ENCODE results near the gene OTOS.

OTOS gene

GRCh38 chr2:240140511-240140910 is at the start of gene OTOS:
Gene OTOS, minus strand, starts transcription at chr2:240140658. Its CDS starts 332 bp downstream, at chr2:240140326.
- no peak for DNase-seq

- DNase-seq: no peak
These were observed 49.2 kb upstream of the OTOS start for GRCh38 chr2:240189686-240190085.

DNA sequence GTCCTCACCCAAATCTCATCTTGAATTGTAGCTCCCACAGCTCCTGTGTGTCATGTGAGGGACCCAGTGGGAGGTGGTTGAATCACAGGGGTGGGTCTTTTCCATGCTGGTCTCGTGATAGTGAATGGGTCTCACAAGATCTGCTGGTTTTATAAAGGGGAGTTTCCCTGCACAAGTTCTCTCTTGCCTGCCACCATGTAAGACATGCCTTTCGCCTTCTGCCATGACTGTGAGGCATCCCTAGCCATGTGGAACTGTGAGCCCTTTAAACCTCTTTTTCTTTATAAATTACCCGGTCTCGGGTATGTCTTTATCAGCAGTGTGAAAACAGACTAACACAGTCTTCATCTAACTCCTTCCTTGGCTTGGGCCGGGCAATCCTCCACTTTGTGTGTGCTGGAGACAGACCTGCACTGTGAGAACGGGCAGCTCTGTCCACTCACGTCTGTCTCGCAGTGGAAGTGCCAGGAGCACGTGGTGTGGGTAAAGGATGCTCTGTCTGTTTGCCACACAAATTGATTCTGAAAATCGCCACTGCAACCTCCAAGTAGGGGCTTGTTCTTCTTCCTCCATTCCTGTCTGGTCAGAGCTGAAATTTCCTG is 47.6 kb upstream of the OTOS start:
- no peak for DNase-seq

DNA sequence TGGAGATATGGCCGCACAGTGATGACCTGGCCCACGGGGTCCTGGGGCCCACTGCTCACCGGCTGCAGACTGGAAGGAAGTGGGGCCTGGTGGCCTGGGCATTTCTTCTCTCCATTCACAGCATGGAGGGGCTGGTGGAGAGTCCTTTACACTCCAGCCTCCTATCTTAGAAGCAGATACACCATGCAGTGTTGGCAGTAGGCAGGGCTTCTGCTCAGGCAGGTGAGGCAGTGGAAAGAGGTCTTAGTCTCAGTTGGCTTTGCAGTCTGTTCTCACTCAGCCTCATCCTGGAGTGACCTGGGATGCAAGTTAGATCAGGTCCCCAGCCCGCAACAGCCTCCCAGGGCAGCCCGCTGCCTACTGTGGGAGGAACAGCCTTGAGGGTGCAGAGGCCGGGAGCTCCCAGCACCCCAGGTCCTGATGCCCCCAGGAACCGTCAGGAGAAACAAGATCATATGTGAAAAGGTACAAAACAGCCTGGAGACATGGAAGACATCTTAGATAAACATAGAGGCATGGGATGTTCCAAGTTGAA is 45.8 kb upstream of the OTOS start:
- DNase-seq: no peak

- DNase-seq: no peak
These were observed 44.2 kb upstream of the OTOS start for GRCh38 chr2:240184656-240185055.

- DNase-seq: no peak
These were observed 43.6 kb upstream of the OTOS start for GRCh38 chr2:240183875-240184590.

GRCh38 chr2:240183006-240183874 is 42.8 kb upstream of the OTOS start:
- DNase-seq: no peak

DNA sequence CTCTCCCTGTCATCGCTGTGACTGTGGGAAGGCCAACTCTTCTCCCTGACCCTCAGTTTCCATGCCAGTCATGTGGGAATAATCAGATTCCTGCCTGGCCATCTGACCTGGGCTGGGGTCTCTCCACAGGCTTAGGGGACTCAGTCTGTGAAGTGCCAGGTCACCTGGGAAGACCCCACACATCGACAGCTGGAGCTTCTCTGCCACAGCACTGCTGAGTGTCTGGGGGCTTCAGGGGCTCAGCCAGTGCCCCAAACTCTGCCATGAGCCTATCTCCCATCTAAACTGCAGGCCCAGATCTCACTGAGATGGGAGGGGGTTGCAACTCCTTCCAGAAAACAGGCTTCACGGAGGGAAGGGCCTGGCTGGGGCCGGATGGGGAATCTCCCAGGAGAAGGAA is 42.0 kb upstream of the OTOS start:
- DNase-seq: no peak

GRCh38 chr2:240182001-240182400 is 41.5 kb upstream of the OTOS start:
- DNase-seq: no peak

DNA sequence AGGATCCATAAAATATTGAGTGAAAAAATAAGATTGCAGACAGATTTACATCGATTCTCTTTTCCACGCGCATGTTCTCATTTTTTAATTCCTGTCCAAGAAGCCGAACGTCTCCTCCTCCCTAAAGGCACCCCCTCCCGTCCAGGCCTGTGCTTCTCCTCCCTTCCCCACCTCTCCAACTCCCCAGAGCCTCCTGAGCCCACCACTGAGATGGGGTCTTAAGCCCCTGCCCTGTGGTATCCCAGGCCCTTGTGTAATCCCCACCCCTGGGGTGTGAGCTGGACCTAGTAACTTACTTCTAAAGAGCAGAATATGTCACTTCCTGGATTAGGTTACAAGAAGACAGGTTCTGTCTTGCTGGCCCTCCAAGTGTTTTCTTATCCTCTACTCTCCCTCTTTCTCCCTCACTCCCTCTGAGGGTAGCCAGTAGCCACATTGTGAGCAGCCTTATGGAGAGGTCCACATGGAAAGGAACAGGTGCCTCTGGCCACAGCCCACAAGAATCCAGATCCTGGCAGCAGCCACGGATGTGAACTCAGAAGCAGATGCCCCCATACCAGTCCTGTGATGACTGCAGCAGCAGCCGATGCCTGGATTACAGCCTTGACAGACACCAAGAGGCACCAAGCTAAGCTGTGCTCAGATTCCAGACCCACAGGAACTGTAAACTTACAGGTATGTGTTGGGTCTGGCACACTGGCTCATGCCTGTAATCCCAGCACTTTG is 39.6 kb upstream of the OTOS start:
- no peak for DNase-seq

DNA sequence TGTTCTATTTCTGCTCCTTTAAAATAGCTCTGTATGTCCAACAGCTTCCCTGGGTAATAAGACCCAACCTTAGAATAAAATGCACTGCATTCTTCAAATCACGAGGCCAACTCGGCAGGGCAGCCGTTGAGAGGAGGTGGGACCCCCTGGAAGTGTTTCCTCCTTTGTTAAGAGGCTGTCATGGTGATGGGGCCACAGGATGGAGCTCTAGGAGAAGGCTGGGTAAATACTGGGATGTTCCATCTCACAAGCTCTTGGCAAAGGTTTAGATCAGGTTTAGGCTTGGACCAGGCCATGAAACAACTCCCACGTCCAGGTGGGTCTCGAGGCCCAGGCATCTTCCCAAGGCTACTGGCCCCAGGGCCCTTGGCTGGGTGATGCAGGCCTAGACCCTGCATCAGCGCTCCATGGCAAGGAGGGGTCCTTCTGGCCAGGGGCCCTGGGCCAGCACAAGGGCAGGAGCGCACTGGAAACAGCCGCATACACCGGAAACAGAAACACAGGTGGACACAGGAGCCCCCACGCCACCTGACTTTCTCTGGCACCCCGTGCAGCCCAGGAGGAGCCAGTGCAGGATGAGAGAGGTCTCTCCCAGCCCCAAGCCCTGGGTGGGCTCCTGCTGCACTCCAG is 38.8 kb upstream of the OTOS start:
- no peak for DNase-seq

DNA sequence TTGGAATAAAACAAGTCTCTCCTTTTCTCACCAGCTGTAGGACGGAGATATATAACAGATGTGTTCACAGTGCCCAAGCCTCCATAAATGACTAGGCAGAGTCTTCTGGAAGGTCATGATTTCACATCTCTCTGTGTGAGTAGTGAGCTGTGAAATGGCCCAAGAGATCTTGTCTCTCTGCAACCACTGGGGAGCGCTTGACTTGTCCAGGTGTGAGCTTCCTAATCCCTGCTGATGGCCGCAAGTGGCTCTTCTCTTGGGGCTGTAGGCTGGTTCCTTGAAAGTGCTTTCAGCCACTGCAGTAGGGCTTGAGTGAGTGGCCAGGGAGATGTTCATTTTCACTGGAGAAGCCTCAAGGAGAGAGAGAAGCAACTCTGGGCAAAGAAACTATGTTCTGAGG is 38.1 kb upstream of the OTOS start:
- DNase-seq: no peak

DNA sequence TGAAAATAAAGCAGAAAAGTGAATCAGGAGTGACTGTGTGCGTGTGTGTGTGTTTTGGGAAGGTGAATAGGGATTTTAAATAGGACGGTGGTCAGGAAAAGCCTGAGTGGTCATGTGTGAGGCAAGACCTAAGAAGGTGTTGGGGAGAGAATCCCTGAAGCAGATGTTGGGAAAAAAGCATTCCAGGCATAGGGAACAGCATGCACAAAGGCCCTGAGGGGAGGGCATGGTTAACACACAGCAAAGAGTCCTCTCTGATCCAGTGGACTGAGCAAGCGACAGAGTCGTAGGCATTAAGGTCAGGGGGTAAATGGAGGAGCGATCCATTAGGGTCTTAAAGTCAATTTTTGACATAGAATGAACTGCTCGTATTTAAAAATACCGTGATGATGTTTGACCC is 34.0 kb upstream of the OTOS start:
- no peak for DNase-seq

DNA sequence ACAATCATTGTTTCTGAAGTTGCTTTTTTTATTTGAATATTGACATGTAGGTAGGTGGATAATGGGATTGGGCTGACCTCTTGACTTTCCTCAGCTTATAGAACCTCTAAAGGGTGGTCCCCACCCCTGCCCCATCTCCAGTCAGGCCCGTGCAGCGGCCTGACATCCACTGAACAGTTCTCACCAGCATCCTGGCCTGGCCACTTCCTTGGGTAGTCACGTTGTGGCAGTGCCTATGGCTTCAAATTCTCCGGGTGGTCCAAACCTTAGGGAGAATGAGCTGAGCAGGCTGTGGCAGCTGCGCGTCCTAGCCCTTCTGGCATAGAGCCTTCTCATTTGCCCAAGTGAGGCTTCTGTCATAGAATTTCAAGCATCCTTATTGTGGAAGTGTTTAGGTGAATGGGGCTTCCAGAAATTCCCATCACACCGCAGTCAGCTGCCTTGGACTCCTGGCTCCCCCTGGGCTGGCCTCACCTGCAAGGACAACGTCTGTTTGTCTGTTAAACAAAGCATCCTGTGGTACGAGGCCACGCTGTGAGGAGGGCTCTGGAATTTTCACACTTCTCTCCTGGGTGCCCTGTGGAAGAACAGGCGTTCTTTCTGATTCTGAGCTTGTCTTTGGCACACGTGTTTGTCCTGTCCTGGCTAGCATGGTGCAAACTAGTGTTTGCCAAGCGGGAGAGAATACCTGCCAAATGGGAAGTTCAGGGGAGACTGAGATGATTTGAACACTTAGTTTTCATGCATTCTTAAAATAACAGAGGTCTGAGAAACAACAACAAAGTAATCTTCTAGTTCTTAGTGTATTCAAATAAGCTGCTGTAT is 31.8 kb upstream of the OTOS start:
- DNase-seq: no peak

DNA sequence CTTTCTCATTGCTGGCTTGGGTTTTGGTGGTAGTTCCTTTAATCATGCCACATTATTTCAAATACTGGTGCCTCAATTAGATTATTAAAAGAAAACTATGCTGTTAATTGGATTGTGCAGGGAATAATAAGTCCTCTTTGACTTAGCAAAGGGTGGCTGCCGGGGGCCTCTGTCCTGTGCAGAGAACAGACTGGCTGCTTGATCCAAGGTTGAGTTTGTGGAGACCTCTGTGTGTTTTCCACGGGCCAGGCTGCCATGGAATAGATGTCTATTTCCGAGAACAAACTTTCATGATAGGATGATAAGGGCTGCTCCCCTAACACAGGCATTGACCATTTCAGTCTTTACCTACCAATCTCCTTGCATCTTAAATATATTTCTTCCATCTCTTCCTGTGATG is 30.4 kb upstream of the OTOS start:
- DNase-seq: no peak

GRCh38 chr2:240170354-240170735 is 29.9 kb upstream of the OTOS start:
- DNase-seq: no peak

DNA sequence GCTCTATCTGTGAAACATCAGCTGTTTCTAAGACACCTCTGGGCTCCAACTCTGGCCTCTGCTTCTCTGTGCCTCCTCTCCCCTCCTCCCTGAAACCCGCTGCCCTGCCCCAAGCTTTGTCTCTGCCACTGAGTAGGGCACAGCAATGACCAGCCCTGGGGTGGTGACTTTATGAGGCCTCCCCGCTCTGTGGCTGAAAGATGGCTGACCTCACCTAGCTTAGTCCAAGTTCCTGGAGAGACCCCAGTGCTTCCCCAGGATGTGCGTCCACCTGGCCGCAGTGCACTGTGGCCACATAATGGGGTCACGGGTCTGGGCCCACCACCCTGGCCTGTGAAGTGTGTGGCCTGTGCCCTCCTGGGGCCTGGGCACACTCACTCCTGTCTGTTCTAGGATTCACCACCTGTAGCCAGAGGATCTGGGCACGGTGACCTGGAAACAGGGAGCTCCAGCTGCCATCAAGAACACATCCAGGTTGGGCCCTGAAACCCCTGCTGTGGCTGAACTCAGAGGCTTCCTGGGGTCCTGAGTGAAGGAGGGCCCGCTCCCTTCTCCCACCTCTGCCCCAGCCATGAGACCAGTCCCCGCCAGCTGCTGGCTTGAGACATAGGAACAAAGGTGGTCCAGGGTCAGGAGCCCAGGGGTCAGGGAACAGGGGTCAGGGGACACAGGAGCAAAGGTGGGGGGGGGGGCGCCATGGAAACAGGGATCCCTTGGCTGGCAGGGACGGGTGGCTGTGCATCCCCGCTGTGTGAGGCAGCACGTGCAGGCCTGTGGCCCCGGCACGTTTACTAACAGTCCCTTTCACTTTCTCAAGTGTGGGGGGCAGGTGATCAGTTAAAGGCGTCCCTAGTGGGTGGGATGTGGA is 29.3 kb upstream of the OTOS start:
- no peak for DNase-seq

DNA sequence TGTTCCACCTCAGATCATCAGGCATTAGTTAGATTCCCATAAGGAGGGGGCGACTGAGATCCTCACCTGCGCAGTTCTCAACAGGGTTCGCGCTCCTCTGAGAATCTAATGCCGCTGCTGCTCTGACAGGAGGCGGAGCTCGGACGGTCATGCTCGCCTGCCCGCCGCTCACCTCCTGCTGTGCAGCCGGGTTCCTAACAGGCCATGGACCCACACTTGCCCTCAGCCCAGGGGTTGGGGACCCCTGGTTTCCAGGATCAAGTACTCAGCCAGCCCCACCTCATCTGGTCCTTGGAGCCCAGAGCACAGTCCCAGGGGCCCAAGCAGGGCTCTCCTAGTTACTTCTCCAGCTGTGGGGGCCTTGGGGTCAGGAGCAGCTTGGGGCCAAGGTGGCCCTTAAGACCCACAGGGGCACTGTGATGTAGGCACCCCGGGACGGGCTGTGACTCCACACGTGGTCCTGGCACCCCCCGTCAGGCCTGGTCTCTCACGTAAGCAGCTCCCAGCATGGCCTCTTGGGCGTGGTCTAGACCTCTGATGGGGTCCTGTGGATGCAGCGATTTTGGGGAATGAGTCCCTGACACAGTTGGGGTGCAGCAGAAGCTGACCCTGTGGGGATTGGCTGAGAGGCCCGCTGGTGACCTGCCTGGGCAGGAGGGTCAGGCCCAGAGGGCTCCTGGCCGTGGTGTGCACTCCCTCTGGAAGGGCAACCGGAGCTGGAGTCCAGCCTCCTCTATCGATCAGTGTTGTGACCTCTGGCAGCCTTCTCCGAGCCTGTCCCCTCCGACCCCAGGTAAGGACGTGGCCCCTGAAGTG is 28.3 kb upstream of the OTOS start:
- DNase-seq: no peak

DNA sequence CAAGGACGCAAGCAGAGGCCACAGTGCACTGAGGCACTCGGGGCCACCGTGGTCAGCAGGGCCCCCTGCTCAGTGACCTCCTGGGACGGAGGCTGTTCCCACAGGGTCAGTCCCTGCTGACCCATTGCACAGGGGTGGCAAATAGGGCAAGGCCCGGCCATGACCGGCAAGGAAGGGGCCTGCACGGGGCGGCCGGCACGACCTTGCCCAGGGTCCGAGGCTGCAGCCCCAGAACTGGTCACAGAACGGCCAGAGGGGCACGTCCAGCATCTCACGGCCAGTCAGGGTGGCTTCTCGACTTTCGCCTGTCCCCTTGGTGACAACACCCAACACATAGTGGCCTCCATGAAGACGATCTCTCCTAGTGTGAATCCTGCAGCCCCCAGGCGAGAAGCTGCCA is 27.6 kb upstream of the OTOS start:
- DNase-seq: no peak

- DNase-seq: no peak
These were observed 27.1 kb upstream of the OTOS start for GRCh38 chr2:240167588-240167880.

All from activated effector memory CD4-positive, alpha-beta T cell treated with Interleukin-2 at 50 U/mL for 16 hours (primary cell).